Measurements from ENCODE around the gene FNDC5. TPM values are rescaled to one million over a fixed set of nuclear protein-coding genes. Genes with fewer than 3 reads are reported as not detected.

The FNDC5 gene
- total RNA-seq, 1 experiment from 2014 or later = 4.5 TPM

DNA sequence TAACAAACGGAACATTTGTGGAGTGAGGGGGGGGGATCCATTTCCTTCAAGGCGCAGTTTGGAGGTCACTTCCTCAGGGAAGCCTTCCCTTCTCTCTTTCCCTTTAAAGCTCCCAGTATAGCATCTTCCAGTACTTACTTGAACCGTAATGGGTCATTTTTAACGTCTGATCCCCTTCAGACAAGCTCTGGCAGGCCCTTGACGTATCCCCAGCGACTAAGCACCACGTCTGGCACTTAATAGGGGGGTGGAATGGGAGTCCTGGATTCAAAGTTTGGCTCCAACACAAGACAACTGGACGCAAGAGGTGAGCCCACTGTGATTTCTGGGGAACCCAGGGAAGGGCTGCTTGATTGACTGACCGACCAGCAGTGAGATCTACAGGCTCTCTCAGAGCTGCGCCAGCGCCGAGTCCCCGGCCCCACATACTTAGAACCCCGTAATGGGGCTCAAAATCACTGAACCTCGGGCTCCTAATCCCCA is 54.0 kb downstream of the FNDC5 start:
- Histone ChIP-seq H3K23ac (ENCODE audit: insufficient read length, low read depth, low read length) (no peak overlapping the region), H4K8ac (replicated peaks; ENCODE audit: insufficient read length, low read depth, low read length) (no peak overlapping the region), H3K18ac (ENCODE audit: insufficient read length, low read depth, low read length) (peak overlapping the region; percentile 78), H3K27ac (ENCODE audit: insufficient read length, low read depth, low read length) (no peak overlapping the region), H3K79me1 (ENCODE audit: insufficient read depth, low read depth, low read length, poor library complexity, severe bottlenecking) (peaks cover 2% of the 10 kb centered on the region), H2BK12ac (ENCODE audit: insufficient read length, low read depth, low read length) (no peak overlapping the region), H2BK20ac (ENCODE audit: low read depth, low read length, poor library complexity, severe bottlenecking) (no peak overlapping the region), H3T11ph (ENCODE audit: low read length) (no peak overlapping the region), H4K20me1 (ENCODE audit: control insufficient read depth, insufficient read depth, insufficient read length) (no peaks in the 10 kb centered on the region), H3K4ac (ENCODE audit: low read depth, low read length) (peak overlapping the region; percentile 6; the same call in 1 of the 2 replicates), H2BK5ac (ENCODE audit: insufficient read length, low read length) (no peak overlapping the region), H3K23me2 (ENCODE audit: insufficient read length, low read depth, low read length, poor library complexity, severe bottlenecking) (peaks cover 8% of the 10 kb centered on the region), H2AK5ac (ENCODE audit: insufficient read length, low read length) (no peak overlapping the region), H3K9me3 (ENCODE audit: control insufficient read depth, low read depth, low read length) (no peaks in the 10 kb centered on the region), H2BK15ac (ENCODE audit: low read depth, low read length) (no peak overlapping the region), H3K4me1 (ENCODE audit: insufficient read depth, low read length) (peaks cover 2% of the 10 kb centered on the region; the same call in 1 of the 2 replicates), H2AFZ (ENCODE audit: low read length) (no peak overlapping the region), H3K79me2 (ENCODE audit: insufficient read depth, low read length) (peaks cover 45% of the 10 kb centered on the region; the same call in 1 of the 2 replicates), H4K91ac (ENCODE audit: insufficient read length, low read depth, low read length) (peak overlapping the region; percentile 10), H3K4me2 (ENCODE audit: insufficient read depth, insufficient read length, low read length) (peak overlapping the region; percentile 92), H3K14ac (ENCODE audit: insufficient read depth, low read length) (peak overlapping the region; percentile 93), H3K9ac (ENCODE audit: extremely low read depth, insufficient read length, low read length) (peak overlapping the region; percentile 96), H2BK120ac (ENCODE audit: low read depth, low read length, poor library complexity, severe bottlenecking) (peak overlapping the region; percentile 41), H3K27me3 (ENCODE audit: insufficient read depth, low read length) (no peaks in the 10 kb centered on the region), H3K56ac (ENCODE audit: insufficient read length, low read depth, low read length) (no peak overlapping the region), H4K5ac (ENCODE audit: insufficient read length, low read depth, low read length) (no peak overlapping the region)
- Mint-ChIP-seq H3K36me3 (ENCODE audit: insufficient read depth in 1 of 3, low read depth in 3 of 3) (peaks cover 27 to 37% (median 28%) of the 10 kb centered on the region in 3 experiments; a peak in 6 of 7 replicates), H3K9me3 (no peaks in the 10 kb centered on the region), H3K27me3 (ENCODE audit: low read depth) (no peaks in the 10 kb centered on the region), H3K27ac (peak overlapping the region; percentile 97 to 99 (median 98)), H3K4me1 (peaks cover 39 to 55% of the 10 kb centered on the region in 2 experiments), H3K4me3 (peak overlapping the region; percentile 87 to 94)
- no peak for DNase-seq
- no peak for TF ChIP-seq CTCF (conservative IDR thresholded peaks at IDR 0.05)
- WGBS (ENCODE audit: extremely low coverage, insufficient read length, low lambda C conversion rate) = no CpG with 5 or more reads among the region's 15 CpGs
